GM18867 (cell line): Measurements from ENCODE around the gene TEKT5.
"Not testable (repeated sequence)": the region's sequence is repeated elsewhere in the genome, so short reads cannot be mapped to it uniquely, and the experiment has no call there.

Experiments used
- ATAC-seq: cut with Tn5 transposase; IDR thresholded peaks from one replicate; pipeline ENCODE4 v1.9.1; 2021; ENCODE audit warnings: mild to moderate bottlenecking, moderate library complexity; ENCODE audit not compliant: unreplicated experiment

TEKT5 gene

GRCh38 chr16:10637337-10638037 is 57.2 kb downstream of the TEKT5 start:
- no peak for ATAC-seq

GRCh38 chr16:10635365-10636021 is 59.2 kb downstream of the TEKT5 start:
- ATAC-seq: no peak

DNA sequence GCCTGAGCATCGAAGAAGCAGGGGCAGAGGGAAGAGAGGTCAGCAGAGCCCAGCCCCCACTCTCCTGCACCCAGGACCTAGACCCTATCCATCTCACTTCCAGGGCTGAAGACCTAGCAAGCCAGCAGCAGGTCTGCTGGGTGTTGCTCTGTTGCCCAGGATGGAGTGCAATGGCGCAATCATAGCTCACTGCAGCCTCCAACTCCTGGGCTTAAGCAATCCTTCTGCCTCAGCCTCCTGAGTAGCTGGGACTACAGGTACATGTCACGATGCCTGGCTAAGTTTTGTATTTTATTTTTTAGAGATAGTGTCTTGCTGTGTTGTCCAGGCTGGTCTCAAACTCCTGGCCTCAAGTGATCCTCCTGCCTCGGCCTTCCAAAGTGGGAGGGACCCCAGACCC is 61.3 kb downstream of the TEKT5 start:
- not testable (repeated sequence) for ATAC-seq

- no peak for ATAC-seq
Observed at GRCh38 chr16:10631886-10632285, 62.8 kb downstream of the TEKT5 start.

DNA sequence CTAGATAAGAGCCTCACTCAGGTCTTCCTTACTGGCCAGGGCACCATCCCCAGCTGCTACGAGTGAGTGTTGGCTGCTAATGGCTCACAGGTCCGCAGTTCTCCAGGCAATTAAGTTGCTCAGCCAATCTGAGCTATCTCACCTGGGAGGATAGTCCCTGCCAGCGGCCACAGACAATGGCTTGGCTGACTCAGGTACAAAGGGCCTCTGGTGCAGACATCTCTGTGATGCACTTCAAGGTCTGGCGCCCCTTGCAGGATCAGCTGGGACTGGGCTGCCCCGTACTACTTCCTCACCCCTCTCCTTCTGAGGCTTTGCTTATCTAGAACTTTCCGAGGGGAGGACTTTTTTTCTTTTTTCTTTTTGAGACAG is 65.2 kb downstream of the TEKT5 start:
- no peak for ATAC-seq

- ATAC-seq: no peak
Observed at GRCh38 chr16:10625595-10626357, 69.0 kb downstream of the TEKT5 start.

DNA sequence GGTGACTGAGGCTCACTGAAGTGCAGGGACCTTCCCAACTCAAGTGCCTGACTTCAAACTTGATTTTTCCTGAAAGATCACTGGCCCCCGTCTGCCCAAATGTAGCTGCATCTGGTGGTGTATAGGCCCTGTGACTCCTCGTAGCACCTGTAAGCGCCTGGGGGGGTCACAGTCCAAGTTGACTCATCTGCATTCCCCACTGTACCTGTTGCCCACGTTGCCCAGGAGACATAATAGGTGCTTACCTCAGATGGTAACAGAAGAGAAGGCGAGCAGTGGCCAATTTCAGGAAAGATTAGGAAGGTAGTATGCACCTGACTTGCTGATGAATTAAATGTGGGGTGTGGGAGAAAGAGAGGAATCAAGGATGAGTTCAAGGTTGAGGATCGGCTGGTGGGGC is 70.2 kb downstream of the TEKT5 start:
- ATAC-seq: no peak

GRCh38 chr16:10623059-10623458 is 71.7 kb downstream of the TEKT5 start:
- ATAC-seq: no peak

GRCh38 chr16:10622036-10622921 is 72.5 kb downstream of the TEKT5 start:
- no peak for ATAC-seq

- ATAC-seq: not testable (repeated sequence)
Observed at GRCh38 chr16:10621216-10621949, 73.3 kb downstream of the TEKT5 start.

DNA sequence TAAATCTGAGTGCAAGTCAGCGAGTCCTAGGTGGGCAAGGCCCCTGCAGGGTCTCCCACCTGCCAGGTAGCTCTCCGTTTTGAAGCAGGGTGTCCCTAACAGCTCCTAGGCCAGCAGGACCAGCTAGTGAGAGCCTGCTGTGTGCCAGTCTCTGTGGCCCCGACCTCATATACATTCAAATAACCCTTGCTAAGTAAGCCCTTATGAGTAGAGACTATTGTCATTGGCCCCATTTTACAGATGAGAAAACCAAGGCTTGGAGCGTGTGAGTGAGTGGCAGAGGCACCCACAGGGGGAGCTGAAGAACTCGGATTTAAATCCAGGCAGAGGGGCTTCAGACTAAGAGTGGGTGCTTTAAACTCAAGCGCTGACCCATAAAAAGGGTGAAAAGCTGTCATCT is 74.6 kb downstream of the TEKT5 start:
- ATAC-seq: no peak

DNA sequence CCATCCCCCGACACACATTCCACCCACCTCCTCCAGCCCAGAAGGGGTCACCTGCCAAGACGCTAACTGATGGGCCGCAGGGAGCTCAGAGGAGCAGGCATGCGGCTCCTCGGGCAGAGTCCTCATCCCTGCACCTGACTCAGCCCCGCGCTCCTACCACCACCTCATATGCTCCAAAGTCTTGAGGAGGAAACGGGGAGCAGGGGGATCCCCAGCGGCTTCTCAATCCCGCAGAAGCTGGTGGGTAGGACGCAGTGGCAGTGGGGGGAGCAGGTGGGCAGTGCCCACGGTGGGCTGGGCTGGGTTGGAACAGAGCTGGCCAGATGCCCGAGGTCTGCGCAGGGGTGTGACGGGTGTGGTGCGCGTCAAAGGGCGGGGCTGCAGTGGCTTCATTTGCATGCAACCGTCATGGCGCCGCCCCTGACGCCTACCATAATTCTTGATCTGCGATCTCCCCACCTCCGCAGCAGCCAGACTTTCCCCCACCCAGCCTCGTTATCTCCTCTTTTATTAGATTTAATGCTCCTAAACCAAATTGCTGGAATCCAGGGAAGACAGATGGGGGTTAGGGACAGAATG is 75.4 kb downstream of the TEKT5 start:
- ATAC-seq: no peak

GRCh38 chr16:10618710-10619209 is 76.0 kb downstream of the TEKT5 start:
- no peak for ATAC-seq

- no peak for ATAC-seq
Observed at GRCh38 chr16:10617662-10618420, 76.9 kb downstream of the TEKT5 start.

DNA sequence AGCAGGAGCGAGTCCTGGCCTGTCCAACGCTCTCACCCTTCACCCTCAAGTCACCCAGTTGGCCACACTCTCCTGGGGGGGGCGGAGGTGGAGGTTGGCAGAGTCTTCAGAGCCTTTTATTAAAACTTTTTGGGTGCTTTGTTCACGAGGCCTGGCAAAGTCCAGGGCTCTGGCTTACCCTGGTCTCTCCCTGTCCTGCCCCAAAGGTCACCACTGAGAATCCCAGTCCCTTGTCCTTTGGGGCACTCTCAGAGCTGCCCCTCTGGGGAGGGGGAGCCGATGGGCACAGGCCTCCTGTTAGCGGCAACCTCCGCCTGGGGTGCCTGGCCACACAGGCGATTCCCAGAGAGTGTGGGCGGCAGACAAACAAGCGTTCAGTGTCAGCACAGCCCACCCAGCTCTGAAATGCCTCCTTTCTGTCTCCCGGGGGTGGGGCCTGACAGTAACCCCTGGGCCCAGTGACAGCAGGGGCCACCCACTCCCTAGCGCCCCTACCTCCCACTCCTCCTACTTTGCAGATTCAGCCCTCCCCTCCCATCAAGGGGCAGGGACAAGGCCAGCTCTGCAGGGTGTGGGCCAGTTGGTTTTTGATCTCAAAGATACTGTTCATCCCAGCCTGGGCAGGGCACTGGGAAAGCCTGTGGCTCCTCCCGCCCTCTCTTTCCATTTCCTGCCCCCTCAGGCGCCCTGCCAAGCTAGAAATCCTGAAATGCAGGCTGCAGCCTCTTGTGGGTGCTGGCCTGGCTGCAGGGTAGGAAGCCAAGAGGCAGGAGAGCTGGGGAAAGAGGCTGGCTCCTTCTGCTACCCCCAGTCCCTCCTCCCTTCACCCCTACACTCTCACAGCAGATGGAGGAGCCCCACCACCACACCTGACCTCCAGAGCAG is 77.7 kb downstream of the TEKT5 start:
- no peak for ATAC-seq

GRCh38 chr16:10616419-10616755 is 78.3 kb downstream of the TEKT5 start:
- ATAC-seq: no peak

DNA sequence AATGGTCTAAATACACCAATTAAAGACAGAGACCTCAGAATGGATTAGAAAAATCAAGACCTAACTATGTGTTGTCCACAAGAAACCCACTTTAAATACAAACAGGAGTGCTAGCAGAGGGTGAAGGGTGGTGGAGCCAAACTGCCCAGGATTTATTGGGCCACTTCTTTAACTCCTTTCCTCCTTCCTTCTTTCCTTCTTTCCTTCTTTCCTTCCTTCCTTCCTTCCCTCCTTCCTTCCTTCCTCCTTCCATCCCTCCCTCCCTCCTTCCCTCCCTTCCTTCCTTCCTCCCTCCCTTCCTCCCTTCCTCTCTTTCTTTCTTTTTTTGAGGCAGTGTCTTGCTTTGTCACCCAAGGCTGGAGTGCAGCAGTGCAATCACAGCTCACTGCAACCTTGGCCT is 80.0 kb downstream of the TEKT5 start:
- ATAC-seq: no peak

GRCh38 chr16:10613785-10614485 is 80.8 kb downstream of the TEKT5 start:
- ATAC-seq: no peak
